HG03280 (cell line): Measurements from ENCODE around the gene SLC34A3.

Experiments
- ATAC-seq: cut with Tn5 transposase; IDR thresholded peaks from one replicate; pipeline ENCODE4 v1.9.1; 2021; ENCODE audit warnings: mild to moderate bottlenecking, moderate library complexity; ENCODE audit not compliant: unreplicated experiment

The SLC34A3 gene

DNA sequence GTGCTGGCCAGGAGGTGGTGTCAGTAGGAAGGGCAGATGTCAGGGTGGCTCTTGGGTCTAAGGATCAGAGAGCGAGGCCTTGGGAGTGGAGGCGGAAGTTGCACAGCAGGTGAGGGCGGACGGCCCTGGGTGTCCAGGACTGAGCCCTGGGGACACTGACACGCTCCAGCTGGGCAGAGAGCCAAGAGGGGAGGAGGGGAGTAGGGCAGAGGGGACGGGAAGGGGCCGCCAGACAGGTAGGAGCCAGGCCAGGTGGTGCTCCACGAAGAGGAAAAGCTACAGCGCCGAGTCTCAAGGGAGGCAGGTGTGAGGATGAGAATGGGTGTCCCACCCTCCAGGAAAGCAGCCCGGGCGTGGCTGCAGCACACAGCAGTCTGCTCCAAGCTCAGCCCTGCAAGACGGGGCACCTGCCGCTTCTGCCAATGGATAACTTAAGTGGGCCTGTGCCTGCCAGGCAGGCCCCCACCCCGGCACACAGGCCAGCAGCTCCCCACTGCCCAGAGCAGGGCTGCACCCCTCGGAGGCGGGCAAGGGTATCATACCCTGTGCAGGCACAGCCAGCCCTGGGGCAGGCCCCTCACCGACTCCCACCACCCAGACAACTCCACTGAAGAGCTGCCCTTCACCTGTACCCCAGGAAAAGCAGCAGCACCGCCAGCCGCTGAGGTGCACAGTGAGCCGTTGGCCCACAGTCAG lies 35.0 kb upstream of the SLC34A3 start:
- ATAC-seq, result no peak

DNA sequence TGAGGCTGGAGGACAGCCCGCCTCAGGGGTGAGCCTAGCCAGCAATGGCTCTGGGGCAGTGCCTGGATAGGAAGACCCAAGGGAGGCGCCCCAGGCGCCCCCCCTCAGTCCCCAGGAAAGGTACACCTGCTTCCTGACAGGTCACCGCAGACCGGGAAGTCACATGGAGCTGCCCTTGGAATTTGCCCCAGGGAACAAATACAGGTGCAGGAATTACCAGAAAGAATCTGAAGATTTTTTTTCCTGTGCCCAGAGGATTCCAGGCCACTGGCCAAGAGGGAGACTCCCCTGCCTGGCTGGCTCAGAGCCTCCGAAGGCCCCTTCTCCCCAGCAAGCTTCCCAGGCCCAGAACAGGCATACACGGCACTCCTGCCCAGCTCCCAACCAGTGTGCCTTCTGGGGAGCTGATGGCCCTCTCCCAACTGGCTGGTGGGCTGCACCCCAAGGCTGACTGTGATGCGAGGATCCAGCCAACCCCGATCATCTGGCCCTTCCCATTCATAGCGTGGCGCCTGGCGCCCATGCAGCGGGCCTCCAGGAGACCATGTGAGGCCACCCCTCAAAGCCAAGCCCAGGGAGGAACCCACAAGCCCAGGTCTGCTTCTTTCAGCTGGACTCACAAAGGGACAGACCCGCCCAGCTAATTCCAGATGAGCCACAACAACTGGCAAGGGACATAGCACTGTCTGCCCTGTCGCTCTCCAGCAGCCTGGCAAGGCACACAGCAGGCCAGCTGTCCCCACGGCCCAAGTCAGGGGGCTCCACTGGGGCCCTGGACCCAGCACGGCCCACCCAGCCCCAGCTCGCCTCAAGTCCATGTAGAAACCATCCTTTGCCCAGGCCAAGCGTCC lies 32.4 kb upstream of the SLC34A3 start:
- ATAC-seq, result no peak

DNA sequence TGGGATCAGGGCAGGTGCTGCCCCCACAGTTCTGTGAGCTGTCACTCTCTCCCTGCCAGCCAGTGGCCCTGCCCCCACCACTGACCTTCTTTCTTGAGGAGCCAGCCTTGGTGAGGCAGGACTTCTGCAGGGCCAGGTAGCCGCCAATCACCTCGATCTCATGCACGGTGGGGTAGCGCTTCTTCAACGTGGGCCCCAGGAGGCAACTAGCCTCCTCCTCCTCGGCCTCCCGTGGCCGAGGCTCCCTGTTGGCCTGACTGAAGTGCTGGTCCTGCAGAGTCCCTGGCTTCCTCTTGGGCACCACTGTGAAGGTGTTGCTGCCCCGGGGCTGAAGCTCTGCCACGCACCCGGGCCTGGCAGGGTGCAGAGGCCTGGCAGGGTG lies 31.8 kb upstream of the SLC34A3 start:
- ATAC-seq, result no peak

DNA sequence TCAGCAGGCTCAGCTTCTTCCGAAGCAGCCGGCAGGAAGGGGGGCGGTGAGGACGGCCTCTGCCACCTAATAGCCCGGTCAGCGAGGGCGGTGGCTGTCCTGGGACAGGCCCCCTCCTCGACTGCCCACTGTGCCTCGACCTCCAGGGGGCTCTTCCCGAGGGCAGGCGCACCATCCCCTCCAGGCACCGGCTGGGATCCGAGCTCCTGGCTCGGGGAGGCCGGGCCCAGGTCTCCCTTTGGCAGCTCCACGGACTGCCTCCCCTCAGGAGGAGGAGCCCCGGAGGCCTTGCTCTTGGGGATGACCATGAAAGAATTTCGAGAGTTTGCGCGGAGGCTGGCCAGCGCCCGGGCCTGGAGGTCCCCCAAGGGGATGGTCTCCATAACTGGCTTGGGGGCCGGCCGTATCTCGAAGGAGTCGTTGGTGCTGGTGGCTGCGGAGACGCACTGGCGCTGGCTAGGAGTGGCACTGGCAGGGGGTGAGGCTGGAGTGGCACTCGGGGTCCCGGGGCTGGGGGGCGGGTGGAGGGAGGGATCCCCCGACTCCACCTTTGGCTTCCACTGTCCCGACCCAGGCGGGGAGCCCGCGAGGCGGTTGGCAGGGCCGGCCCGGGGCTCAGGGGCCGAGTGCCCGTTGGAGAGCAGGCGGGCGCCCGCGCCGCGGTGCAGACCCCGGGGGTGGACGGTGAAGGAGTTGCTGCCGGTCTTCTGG lies 31.1 kb upstream of the SLC34A3 start:
- no peak for ATAC-seq

DNA sequence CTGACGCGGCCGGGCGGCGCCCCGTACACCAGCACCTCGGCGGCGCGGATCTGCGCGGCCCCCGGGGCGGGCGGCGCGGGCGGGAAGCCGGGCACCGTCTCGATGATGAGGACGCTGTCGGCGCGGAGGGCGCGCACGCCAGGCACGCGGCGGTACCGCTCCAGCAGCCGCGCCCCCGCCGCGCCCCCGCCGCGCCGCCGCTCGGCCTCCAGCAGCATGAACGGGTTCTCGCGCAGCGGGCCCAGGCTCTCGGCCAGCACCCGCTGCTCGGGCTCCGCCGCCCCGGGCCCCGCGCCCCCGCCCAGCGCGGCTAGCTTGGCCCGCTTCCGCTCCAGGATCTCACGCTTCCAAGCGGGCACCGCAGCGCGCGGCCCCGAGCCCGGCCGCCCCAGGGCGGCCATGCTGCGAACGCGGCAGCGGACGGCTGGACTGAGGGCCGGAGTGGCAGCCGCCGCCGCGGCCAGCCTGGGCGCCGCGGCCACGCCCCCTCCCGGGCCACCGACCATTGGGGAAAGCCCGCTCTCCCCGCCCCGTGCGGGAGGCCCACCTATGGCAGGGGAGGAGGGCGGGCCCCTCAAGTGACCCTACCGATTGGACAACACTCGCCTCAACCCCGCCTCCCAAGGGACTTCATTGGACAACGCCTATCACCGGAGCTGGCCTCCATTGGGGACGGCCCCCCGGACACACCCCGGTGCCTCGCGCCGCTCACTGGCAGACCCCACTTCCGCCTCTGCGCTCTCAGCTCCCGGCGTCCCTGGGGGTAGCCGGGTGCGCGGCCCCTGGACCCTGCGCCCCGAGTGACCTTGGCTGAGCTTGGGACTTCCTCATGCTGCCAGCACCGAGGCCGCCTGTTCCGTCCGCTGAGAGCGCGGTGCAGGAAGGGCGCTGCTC lies 30.1 kb upstream of the SLC34A3 start, which contains the start of gene TPRN:
Gene TPRN, minus strand, starts transcription at position 431 of the 894 bp plus-strand sequence. Its CDS starts 30 bp downstream, at position 401.
- ATAC-seq, result peak; percentile 88

DNA sequence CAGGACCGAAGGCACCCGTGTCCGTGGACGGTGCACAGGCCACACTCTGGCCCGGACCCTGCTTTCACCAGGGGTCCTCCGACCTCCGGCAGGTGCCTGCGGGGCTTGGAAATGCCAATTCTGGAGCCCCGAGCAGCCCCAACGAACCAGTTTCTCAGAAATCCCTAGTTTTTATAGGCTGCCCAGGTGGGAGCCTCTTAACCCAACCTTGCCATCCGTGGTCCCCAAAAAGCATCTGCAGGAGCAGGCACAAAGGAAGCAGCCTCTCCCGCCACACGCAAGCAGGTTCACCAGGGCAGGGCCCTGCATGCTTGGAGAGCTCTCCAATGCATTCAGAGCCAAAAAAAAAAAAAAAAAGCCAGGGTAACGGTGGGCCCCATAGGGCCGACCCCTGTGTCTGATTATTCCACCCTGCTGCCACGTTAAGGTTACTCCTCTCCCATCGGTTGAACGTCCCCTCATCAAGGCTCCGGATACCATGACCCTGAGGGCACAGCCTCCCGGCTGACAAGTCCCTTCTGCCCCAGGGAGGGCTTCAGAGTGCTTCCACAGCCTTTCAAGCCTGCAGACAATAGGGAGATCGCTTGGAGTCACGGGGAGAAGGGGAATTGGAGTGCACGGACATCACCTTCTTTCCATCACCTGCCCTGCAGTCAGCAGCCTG lies 29.4 kb upstream of the SLC34A3 start:
- no peak for ATAC-seq

DNA sequence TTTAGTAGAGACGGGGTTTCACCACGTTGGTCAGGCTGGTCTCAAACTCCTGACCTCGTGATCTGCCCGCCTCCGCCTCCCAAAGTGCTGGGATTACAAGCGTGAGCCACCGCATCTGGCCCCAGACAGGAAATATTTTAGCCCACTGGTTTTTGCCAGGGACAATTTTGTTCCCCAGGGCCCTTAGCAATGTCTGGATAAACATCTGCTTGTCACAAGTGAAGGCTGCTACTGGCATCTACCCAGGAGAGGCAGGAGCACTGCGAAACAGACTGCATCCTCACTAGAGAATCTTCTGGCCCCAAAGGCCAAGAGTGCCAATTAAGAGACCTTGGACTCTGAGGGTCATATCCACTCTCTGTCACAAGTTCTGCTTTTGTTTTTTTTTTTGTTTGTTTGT lies 27.7 kb upstream of the SLC34A3 start:
- ATAC-seq, result no peak

DNA sequence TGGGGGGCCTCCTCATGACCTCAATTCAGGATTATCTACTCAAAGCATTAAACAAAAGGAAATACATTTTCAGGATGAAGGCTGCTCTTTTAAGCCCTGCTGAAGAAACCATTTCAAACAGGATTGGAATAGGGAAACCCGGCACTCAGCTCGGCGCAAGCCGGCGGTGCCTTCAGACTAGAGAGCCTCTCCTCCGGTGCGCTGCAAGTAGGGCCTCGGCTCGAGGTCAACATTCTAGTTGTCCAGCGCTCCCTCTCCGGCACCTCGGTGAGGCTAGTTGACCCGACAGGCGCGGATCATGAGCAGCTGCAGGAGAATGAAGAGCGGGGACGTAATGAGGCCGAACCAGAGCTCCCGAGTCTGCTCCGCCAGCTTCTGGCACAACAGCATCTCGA lies 26.0 kb upstream of the SLC34A3 start:
- no peak for ATAC-seq

DNA sequence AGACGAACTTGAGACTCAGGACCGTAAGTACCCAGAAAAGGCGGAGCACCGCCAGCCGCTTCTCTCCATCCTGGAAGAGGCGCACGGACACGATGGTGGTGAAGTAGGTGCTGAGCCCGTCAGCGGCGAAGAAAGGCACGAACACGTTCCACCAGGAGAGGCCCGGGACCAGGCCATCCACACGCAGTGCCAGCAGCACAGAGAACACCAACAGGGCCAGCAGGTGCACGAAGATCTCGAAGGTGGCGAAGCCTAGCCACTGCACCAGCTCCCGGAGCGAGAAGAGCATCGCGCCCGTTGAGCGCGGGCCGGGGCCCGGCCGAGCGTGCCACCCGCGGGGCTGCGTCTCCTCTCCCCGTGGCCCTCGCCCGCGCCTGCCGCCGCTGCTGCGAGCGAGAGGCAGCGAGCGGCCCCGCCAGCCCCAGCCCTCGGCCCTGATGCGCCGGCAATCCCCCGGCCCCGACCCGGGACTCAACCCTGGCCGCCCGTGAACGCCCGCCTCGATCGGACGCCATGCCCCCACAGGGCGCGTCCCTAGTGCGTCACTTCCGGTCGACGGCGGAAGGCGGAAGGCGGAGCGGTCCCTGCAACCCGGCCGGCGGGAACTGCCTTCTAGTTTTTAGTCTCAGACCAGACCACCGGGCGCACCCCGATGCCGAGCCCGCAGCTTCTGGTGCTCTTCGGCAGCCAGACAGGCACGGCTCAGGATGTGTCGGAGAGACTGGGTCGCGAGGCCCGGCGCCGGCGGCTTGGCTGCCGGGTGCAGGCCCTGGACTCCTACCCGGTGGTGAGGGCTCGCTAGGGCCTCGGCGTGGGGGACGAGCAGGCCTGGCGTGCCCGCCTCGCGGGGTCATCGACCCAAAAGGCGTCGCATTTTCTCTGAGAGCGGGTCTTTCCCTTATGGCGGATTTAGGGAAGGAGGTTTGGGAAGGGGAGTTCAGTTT lies 25.3 kb upstream of the SLC34A3 start, which contains the start of the genes NDOR1 and TMEM203:
Gene NDOR1, plus strand, starts transcription at position 575 of the 944 bp plus-strand sequence. Its CDS starts 78 bp downstream, at position 653.
Gene TMEM203, minus strand, starts transcription at position 523 of the 944 bp plus-strand sequence. Its CDS starts 234 bp downstream, at position 289.
- peak; percentile 47 for ATAC-seq

DNA sequence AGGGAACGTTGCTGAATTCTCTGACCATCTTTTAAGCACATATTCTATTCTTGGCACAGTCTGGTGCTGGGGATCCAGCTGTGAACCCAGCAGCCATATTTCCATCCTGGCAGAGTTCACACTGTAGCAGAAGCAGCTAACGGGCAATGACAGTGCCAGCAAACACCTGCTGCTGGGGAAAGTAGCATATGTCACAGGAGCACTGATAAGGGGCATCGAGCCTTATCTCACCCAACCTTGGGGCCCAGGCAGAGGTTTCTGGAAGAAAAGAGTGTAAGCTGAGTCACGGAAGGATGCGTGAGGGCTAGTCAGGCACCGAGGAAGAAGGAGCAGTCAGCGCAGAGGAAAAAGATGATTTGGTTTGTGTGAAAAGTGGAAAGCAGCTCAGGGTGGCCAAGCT lies 24.1 kb upstream of the SLC34A3 start:
- ATAC-seq, result no peak

DNA sequence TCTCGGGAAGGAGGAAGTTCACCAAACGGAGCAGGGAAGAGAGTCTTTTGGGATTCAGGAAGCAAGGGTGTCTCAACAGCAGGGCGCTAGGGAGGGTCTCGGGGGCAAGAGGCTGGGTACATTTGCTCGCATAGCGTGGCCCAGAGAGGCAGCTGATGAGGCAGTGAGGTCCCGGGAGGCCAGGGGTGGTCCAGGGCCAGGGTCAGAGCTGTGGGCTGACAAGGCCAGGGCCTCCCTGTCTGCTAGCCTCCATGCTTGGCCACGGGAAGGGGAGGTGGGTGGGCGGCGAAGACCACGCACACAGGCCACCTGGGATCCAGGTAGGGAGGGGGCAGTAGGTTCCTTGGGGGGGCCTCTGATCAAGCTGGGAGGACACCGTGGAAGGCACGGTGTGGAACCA lies 19.2 kb upstream of the SLC34A3 start:
- no peak for ATAC-seq

DNA sequence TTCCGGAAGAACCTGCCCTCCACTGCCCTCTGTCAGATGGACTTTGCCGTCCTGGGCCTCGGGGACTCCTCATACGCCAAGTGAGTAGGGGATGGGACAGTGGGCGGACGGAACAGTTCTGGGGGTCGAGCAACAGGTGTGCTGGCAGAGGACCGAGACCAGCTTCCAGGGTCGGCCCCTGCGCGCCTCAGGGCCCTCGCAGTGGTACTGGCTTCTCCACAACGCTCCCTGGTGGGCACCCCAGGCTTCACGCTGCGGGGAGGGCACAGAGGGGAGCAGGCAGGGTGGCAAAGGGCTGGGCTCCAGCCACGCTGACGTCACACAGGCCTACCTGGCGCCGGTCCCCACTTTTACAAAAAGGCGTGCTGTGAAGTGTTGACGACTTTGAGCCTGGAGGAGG lies 18.2 kb upstream of the SLC34A3 start:
- no peak for ATAC-seq

DNA sequence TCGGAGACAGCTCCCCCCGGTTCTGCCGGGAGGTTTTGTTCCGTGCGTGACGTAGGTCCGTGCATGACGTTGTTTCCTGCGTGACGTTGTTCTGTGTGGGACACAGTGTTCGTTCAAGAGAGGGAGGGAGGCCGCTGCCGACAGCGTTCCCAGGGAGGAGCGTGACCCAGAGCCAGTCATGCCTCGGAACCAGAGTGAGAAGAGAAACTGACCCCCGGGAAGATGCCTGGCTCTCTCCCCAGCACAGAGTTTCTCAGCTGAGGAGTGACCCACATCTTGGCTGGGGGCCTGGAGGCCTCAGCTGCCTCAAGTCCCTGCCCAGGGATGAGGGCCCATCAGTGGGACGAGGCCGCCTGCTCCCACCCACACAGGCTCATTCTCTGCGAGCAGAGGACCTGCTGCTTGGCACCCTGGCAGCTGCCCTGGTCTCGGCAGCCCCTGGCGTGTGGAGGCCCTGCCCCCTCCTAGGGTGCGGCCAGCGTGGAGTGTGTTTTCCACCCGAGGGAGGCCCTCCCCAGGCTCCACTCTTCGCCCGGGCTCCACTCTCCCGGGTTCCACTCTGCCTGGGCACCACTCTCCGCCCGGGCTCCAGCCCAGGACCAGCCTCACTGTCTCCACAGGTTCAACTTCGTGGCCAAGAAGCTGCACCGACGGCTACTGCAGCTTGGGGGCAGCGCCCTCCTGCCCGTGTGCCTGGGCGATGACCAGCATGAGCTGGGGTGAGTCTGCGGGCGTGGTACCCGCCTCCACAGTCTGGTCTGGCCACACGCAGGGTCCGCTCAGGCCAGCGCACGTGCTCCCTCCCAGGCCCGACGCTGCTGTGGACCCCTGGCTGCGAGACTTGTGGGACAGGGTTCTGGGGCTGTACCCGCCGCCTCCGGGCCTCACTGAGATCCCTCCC lies 17.3 kb upstream of the SLC34A3 start:
- no peak for ATAC-seq

DNA sequence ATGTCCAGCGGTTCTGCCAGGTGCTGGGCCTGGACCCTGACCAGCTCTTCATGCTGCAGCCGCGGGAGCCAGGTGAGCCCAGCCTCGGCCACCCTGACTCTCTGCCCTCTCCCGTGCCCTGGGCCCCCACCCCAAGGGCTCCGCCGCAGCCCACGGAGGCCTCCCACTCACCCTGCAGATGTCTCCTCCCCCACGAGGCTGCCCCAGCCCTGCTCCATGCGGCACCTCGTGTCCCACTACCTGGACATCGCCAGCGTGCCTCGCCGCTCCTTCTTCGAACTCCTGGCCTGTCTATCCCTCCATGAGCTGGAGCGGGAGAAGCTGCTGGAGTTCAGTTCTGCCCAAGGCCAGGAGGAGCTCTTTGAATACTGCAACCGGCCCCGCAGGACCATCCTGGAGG lies 16.1 kb upstream of the SLC34A3 start:
- ATAC-seq, result no peak

DNA sequence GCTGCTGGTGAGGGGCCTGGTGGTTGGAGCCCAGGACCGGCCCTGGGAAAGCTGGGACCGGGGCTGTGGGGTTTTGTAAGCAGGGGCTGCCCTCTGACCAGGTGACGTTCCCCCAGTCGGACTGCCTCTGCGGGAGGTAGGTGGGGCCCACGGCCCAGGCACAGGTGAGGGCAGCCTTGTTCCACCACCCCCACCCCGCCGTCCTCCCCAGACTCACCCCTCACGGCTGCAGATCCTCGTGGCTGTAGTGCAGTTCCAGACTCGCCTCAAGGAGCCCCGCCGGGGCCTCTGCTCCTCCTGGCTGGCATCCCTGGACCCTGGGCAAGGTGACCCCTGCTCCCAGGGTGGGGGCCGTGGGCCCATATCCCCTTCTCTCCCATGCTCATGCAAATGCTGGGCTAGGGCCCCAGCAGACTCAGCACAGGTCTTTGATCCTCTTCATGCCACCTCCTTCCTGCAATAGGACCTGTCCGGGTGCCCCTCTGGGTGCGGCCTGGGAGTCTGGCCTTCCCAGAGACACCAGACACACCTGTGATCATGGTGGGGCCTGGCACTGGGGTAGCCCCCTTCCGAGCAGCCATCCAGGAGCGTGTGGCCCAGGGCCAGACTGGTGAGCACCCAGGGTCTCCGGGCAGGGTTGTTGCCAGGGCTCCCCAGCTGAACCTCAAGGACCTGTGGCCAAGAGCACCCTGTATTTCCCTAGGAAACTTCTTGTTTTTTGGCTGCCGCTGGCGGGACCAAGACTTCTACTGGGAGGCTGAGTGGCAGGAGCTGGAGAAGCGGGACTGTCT lies 15.3 kb upstream of the SLC34A3 start:
- no peak for ATAC-seq

DNA sequence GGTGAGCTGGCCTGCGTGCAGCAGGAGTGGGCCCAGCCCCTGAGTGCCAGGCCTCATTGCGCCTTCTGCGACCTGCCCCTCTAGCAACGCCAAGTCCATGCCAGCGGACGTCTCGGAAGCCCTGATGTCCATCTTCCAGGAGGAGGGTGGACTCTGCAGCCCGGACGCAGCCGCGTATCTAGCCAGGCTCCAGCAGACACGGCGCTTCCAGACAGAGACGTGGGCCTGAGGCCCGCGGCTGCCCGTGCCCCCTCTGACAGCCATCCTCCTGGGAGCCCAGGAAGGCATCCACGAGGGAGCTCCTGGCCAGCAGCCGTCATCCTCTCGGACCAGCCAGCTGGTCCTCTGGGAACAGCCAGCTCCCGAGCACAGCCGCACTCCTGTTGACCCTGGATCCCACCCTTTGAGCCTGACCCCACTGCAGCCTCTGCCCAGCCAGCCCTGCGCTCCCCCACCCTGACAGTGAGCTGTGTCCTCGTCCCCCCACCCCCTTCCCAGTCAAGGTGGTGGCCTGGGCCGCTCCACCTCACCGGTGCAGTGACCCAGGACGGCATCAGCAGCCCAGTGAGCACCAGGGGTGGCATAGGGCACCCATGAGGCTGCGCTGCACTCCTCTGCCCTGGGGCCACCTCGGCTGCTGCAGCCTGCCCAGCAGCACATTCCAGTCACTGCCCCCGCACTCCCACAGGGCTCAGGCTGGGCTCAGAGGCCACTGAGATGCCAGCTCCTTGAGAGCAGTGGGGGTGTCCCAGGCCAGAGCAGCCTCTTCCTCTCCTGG lies 14.3 kb upstream of the SLC34A3 start:
- no peak for ATAC-seq
